ENCODE results near the gene OPN4. TPM values are rescaled to one million over a fixed set of nuclear protein-coding genes. Genes with fewer than 3 reads are reported as not detected.

The OPN4 gene
- total RNA-seq, 1 experiment from 2014 or later, result not detected

GRCh38 chr10:86673827-86674581 is 19.7 kb downstream of the OPN4 start:
- H3K79me2 ChIP-seq (ENCODE audit: low read length), result no peaks in the 10 kb centered on the region
- H3F3A ChIP-seq (ENCODE audit: low read length, unreplicated experiment), result no peaks in the 10 kb centered on the region
- no TSS peak for BruUV-seq (replicated peaks)
- no peaks in the 10 kb centered on the region for H3K9me2 ChIP-seq (replicated peaks; ENCODE audit: low read length)
- no peak overlapping the region for H3K27ac ChIP-seq (ENCODE audit: low read length)
- intact Hi-C loops (cut with micrococcal nuclease), result no loop called here
- H3K9ac ChIP-seq (ENCODE audit: low read length), result no peak overlapping the region
- no peaks in the 10 kb centered on the region for H4K20me1 ChIP-seq (ENCODE audit: low read length)
- no peak overlapping the region for H2AFZ ChIP-seq (ENCODE audit: low read length)
- DNase-seq (no peak), ATAC-seq (no peak)
- POLR2A ChIA-PET (ENCODE audit: unreplicated experiment), result no interaction called here
- TF ChIP-seq EZH2phosphoT487 (IDR thresholded peaks at IDR 0.05; ENCODE audit: borderline replicate concordance, low read length) (no peak), EZH2 (IDR thresholded peaks at IDR 0.05; ENCODE audit: low read length, unreplicated experiment) (no peak), CTCF (conservative IDR thresholded peaks at IDR 0.05; ENCODE audit: low read depth, low read length) (no peak)
- no peaks in the 10 kb centered on the region for H3K36me3 ChIP-seq (ENCODE audit: low read depth, low read length)
- H3K9me3 ChIP-seq (ENCODE audit: low read length), result no peaks in the 10 kb centered on the region
- CTCF ChIA-PET, result no interaction called here
- no peak overlapping the region for H3K4me3 ChIP-seq (ENCODE audit: low read length)
- H3K4me1 ChIP-seq (ENCODE audit: insufficient read depth, low read length), result peaks cover 27% of the 10 kb centered on the region
- H3K4me2 ChIP-seq (ENCODE audit: low read length), result no peak overlapping the region
- H3K27me3 ChIP-seq (ENCODE audit: low read length), result no peaks in the 10 kb centered on the region

- no peaks in the 10 kb centered on the region for H3K79me2 ChIP-seq (ENCODE audit: low read length)
- no peaks in the 10 kb centered on the region for H3F3A ChIP-seq (ENCODE audit: low read length, unreplicated experiment)
- no peak overlapping the region for H3K9ac ChIP-seq (ENCODE audit: low read length)
- no peaks in the 10 kb centered on the region for H3K9me3 ChIP-seq (ENCODE audit: low read length)
- H3K36me3 ChIP-seq (ENCODE audit: low read depth, low read length), result no peaks in the 10 kb centered on the region
- DNase-seq, result no peak
- no peak for TF ChIP-seq EZH2 (IDR thresholded peaks at IDR 0.05; ENCODE audit: low read length, unreplicated experiment)
- no peak for TF ChIP-seq CTCF (conservative IDR thresholded peaks at IDR 0.05; ENCODE audit: low read depth, low read length)
- no peak for TF ChIP-seq EZH2phosphoT487 (IDR thresholded peaks at IDR 0.05; ENCODE audit: borderline replicate concordance, low read length)
- POLR2A ChIA-PET (ENCODE audit: unreplicated experiment), result no interaction called here
- intact Hi-C loops (cut with micrococcal nuclease), result no loop called here
- H3K4me3 ChIP-seq (ENCODE audit: low read length), result no peak overlapping the region
- CTCF ChIA-PET, result no interaction called here
- no peaks in the 10 kb centered on the region for H4K20me1 ChIP-seq (ENCODE audit: low read length)
- no TSS peak for BruUV-seq (replicated peaks)
- no peaks in the 10 kb centered on the region for H3K9me2 ChIP-seq (replicated peaks; ENCODE audit: low read length)
- H2AFZ ChIP-seq (ENCODE audit: low read length), result no peak overlapping the region
- no peak for ATAC-seq
- peaks cover 25% of the 10 kb centered on the region for H3K4me1 ChIP-seq (ENCODE audit: insufficient read depth, low read length)
- no peaks in the 10 kb centered on the region for H3K27me3 ChIP-seq (ENCODE audit: low read length)
- H3K27ac ChIP-seq (ENCODE audit: low read length), result no peak overlapping the region
- H3K4me2 ChIP-seq (ENCODE audit: low read length), result no peak overlapping the region
Measured at GRCh38 chr10:86674912-86675311, 20.6 kb downstream of the OPN4 start.

- no peak for TF ChIP-seq EZH2phosphoT487 (IDR thresholded peaks at IDR 0.05; ENCODE audit: borderline replicate concordance, low read length)
- intact Hi-C loops (cut with micrococcal nuclease), result no loop called here
- ChIA-PET CTCF (no interaction called here), POLR2A (ENCODE audit: unreplicated experiment) (no interaction called here)
- peaks cover 9% of the 10 kb centered on the region; the same call in 1 of the 2 replicates for H3K4me1 ChIP-seq (ENCODE audit: insufficient read depth, low read length)
- DNase-seq (no peak), ATAC-seq (no peak)
- no peak overlapping the region for H3K9ac ChIP-seq (ENCODE audit: low read length)
- H3K4me2 ChIP-seq (ENCODE audit: low read length), result no peak overlapping the region
- no peak overlapping the region for H2AFZ ChIP-seq (ENCODE audit: low read length)
- H3K9me2 ChIP-seq (replicated peaks; ENCODE audit: low read length), result no peaks in the 10 kb centered on the region
- BruUV-seq (replicated peaks), result no TSS peak
- no peaks in the 10 kb centered on the region for H3K27me3 ChIP-seq (ENCODE audit: low read length)
- H4K20me1 ChIP-seq (ENCODE audit: low read length), result no peaks in the 10 kb centered on the region
- no peaks in the 10 kb centered on the region for H3K9me3 ChIP-seq (ENCODE audit: low read length)
- no peaks in the 10 kb centered on the region for H3K79me2 ChIP-seq (ENCODE audit: low read length)
- H3F3A ChIP-seq (ENCODE audit: low read length, unreplicated experiment), result no peaks in the 10 kb centered on the region
- no peak overlapping the region for H3K27ac ChIP-seq (ENCODE audit: low read length)
- no peak overlapping the region for H3K4me3 ChIP-seq (ENCODE audit: low read length)
- no peaks in the 10 kb centered on the region for H3K36me3 ChIP-seq (ENCODE audit: low read depth, low read length)
Measured at GRCh38 chr10:86677374-86677773, 23.0 kb downstream of the OPN4 start.

All from PC-3 (cell line).